ENCODE data around the gene CEBPG. TPM values are rescaled to one million over a fixed set of nuclear protein-coding genes. Genes with fewer than 3 reads are reported as not detected.

The CEBPG gene
- total and polyA plus RNA-seq, 11 donors, result 11.8 to 30.7 (median 14.7) TPM

GRCh38 chr19:33390908-33391630 is 17.6 kb downstream of the CEBPG start:
- ATAC-seq, result no peak
- TF ChIP-seq POLR2A (IDR thresholded peaks at IDR 0.05) (no peak), CTCF (IDR thresholded peaks at IDR 0.05) (no peak)
- no peaks in the 10 kb centered on the region for H3K27me3 ChIP-seq
- H3K4me1 ChIP-seq, result peaks cover 15 to 88% (median 74%) of the 10 kb centered on the region in 12 donors
- 83 to 88% (median 87%) methylated on average over 12 to 24 of the region's 24 CpGs for WGBS, 4 donors
- intact Hi-C loops (cut with DNase I), result loop anchor here in 2 of 10 donors (2.0 to 10.0 kb wide), 2 partner anchors 14 to 86 kb away; partner anchors contain the start of gene CEBPA (in 1 of the 2)
- peak in 3 of 5 donors; percentile 16 to 59 (median 20) for DNase-seq
- H3K27ac ChIP-seq, result peak overlapping the region in 11 of 12 donors; percentile 25 to 87 (median 70)
- no peak overlapping the region for H3K4me3 ChIP-seq
- H3K36me3 ChIP-seq, result peaks cover 0 to 19% (median 7%) of the 10 kb centered on the region in 9 donors
- H3K9me3 ChIP-seq, result no peaks in the 10 kb centered on the region

GRCh38 chr19:33391631-33392249 is 18.2 kb downstream of the CEBPG start:
- ATAC-seq (no peak), DNase-seq (peak in 2 of 5 donors; percentile 17 to 51)
- TF ChIP-seq CTCF (IDR thresholded peaks at IDR 0.05) (no peak), POLR2A (IDR thresholded peaks at IDR 0.05) (no peak)
- Histone ChIP-seq H3K4me3 (no peak overlapping the region), H3K4me1 (peaks cover 15 to 91% (median 75%) of the 10 kb centered on the region in 12 donors), H3K9me3 (no peaks in the 10 kb centered on the region), H3K27me3 (no peaks in the 10 kb centered on the region), H3K36me3 (peaks cover 0 to 14% (median 2%) of the 10 kb centered on the region in 9 donors), H3K27ac (peak overlapping the region in 2 of 12 donors; percentile 67 to 70)
- 85 to 94% (median 93%) methylated on average over 6 to 12 of the region's 12 CpGs for WGBS, 4 donors
- intact Hi-C loops (cut with DNase I), result loop anchor here in 2 of 10 donors (2.0 to 10.0 kb wide), 2 partner anchors 15 to 87 kb away; partner anchors contain the start of gene CEBPA (in 1 of the 2)

- WGBS, 4 donors, result 58 to 74% (median 74%) methylated on average over 18 to 39 of the region's 39 CpGs
- intact Hi-C loops (cut with DNase I), result loop anchor here in 1 of 10 donors (10.0 kb wide), 1 partner anchor 88 kb away; the partner anchor contains the start of gene CEBPA
- H3K4me3 ChIP-seq, result no peak overlapping the region
- no peak overlapping the region for H3K27ac ChIP-seq
- ATAC-seq, result no peak
- H3K27me3 ChIP-seq, result no peaks in the 10 kb centered on the region
- peak in 2 of 5 donors; percentile 52 to 73 for DNase-seq
- TF ChIP-seq CTCF (IDR thresholded peaks at IDR 0.05) (no peak), POLR2A (IDR thresholded peaks at IDR 0.05) (no peak)
- H3K4me1 ChIP-seq, result peaks cover 15 to 98% (median 83%) of the 10 kb centered on the region in 12 donors
- H3K36me3 ChIP-seq, result peaks cover 0 to 6% (median 0%) of the 10 kb centered on the region in 9 donors
- H3K9me3 ChIP-seq, result no peaks in the 10 kb centered on the region
Observed at GRCh38 chr19:33392341-33393285, 19.1 kb downstream of the CEBPG start.

All from heart left ventricle (tissue), 16 donors.